Frontal cortex (tissue), 4 donors: ENCODE data around the gene MAP3K14. TPM values are rescaled to one million over a fixed set of nuclear protein-coding genes. Genes with fewer than 3 reads are reported as not detected.

Source experiments
- DNase-seq, 2 donors: peaks; one replicate each; pipeline ENCODE4 v3.0.0; 2012; ENCODE audit warnings: low spot score in 2 of 2
- FAIRE-seq: peaks from 2 replicates; lab custom pipeline; 2012; peaks lifted over from hg19 to GRCh38; lab: Jason Lieb, UNC
- total RNA-seq: library from RNA; depleted of rRNA; stranded (reverse); fragments of >200 nt; gene quantifications from one replicate; pipeline ENCODE4 v1.2.3, GENCODE V29; 2014
- donor health status: control.
- donor health status: control.
- donor health status: control.

MAP3K14 gene
- total RNA-seq, 1 donor from 2014 or later = 0.82 TPM

GRCh38 chr17:45244725-45245656 is 71.8 kb downstream of the MAP3K14 start:
- no peak for FAIRE-seq
- DNase-seq = no peak

GRCh38 chr17:45243750-45244149 is 73.1 kb downstream of the MAP3K14 start:
- FAIRE-seq (no peak), DNase-seq (no peak)

- no peak for FAIRE-seq
These were observed 74.8 kb downstream of the MAP3K14 start for GRCh38 chr17:45242029-45242414.

GRCh38 chr17:45241328-45242028 is 75.3 kb downstream of the MAP3K14 start:
- FAIRE-seq (no peak), DNase-seq (peak in 1 of 2 donors; percentile 65)

More at GRCh38 chr17:45242029-45242414, 74.8 kb downstream of the MAP3K14 start:
- DNase-seq = no peak

- FAIRE-seq = no peak
- DNase-seq = no peak
These were observed 75.9 kb downstream of the MAP3K14 start for GRCh38 chr17:45240905-45241327.

GRCh38 chr17:45238155-45238774 is 78.6 kb downstream of the MAP3K14 start:
- no peak for FAIRE-seq
- DNase-seq = no peak

GRCh38 chr17:45237686-45238085 is 79.1 kb downstream of the MAP3K14 start:
- FAIRE-seq (no peak), DNase-seq (no peak)

- DNase-seq (no peak), FAIRE-seq (no peak)
These were observed 80.6 kb downstream of the MAP3K14 start for GRCh38 chr17:45236282-45236606.

GRCh38 chr17:45235416-45236281 is 81.2 kb downstream of the MAP3K14 start:
- no peak for DNase-seq
- no peak for FAIRE-seq

- FAIRE-seq (no peak), DNase-seq (no peak)
These were observed 82.0 kb downstream of the MAP3K14 start for GRCh38 chr17:45234641-45235415.

- FAIRE-seq = no peak
- no peak for DNase-seq
These were observed 83.3 kb downstream of the MAP3K14 start for GRCh38 chr17:45233423-45233924.

GRCh38 chr17:45232514-45233422 is 84.1 kb downstream of the MAP3K14 start:
- DNase-seq = no peak
- no peak for FAIRE-seq

GRCh38 chr17:45231481-45232116 is 85.2 kb downstream of the MAP3K14 start:
- DNase-seq (no peak), FAIRE-seq (no peak)

- no peak for DNase-seq
- no peak for FAIRE-seq
These were observed 85.9 kb downstream of the MAP3K14 start for GRCh38 chr17:45230787-45231480.

- FAIRE-seq = no peak
- DNase-seq = no peak
These were observed 86.4 kb downstream of the MAP3K14 start for GRCh38 chr17:45230410-45230786.

- no peak for FAIRE-seq
- no peak for DNase-seq
These were observed 87.0 kb downstream of the MAP3K14 start for GRCh38 chr17:45229681-45230409.
